MG63 (cell line): ENCODE measurements around the gene DOCK7. TPM values are rescaled to one million over a fixed set of nuclear protein-coding genes. Genes with fewer than 3 reads are reported as not detected.

ENCODE experiments used
- DNase-seq: peaks from one replicate; pipeline ENCODE4 v3.0.0-alpha.2; 2020
- H3K27me3 ChIP-seq: fragments of 250-450 bp; sonication (Bioruptor Pico); 2 replicates; pipeline ENCODE4 v1.5.1; 2020; ENCODE audit warnings: mild to moderate bottlenecking, moderate library complexity
- H3K36me3 ChIP-seq: fragments of 250-450 bp; sonication (Bioruptor Pico); 2 replicates; pipeline ENCODE4 v1.5.1; 2020; ENCODE audit warnings: mild to moderate bottlenecking, moderate library complexity
- H3K4me3 ChIP-seq: fragments of 250-450 bp; sonication (Bioruptor Pico); 2 replicates; pipeline ENCODE4 v1.5.1; 2020; ENCODE audit warnings: mild to moderate bottlenecking, moderate library complexity
- H3K9me3 ChIP-seq: fragments of 250-450 bp; sonication (Bioruptor Pico); 2 replicates; pipeline ENCODE4 v1.5.1; 2020; ENCODE audit warnings: mild to moderate bottlenecking, moderate library complexity
- total RNA-seq: library from RNA; depleted of rRNA; stranded (reverse); fragments of >200 nt; shearing (Covaris generic); gene quantifications from 2 replicates; pipeline ENCODE4 v1.2.3, GENCODE V29; 2014; ENCODE audit warnings: low replicate concordance; rRNA removed

DOCK7 gene
- total RNA-seq, 1 experiment from 2014 or later: 21.9 TPM

- Histone ChIP-seq H3K9me3 (no peaks in the 10 kb centered on the region), H3K36me3 (no peaks in the 10 kb centered on the region)
- DNase-seq: no peak
Observed at GRCh38 chr1:62426794-62427193, 261.4 kb downstream of the DOCK7 start.

GRCh38 chr1:62426237-62426636 is 261.9 kb downstream of the DOCK7 start:
- DNase-seq: no peak
- H3K27me3 ChIP-seq: no peaks in the 10 kb centered on the region
- no peaks in the 10 kb centered on the region for H3K9me3 ChIP-seq

More at GRCh38 chr1:62426794-62427193, 261.4 kb downstream of the DOCK7 start:
- no peaks in the 10 kb centered on the region for H3K27me3 ChIP-seq
- H3K4me3 ChIP-seq: no peak overlapping the region

GRCh38 chr1:62425041-62425440 is 263.1 kb downstream of the DOCK7 start:
- no peak for DNase-seq

More at GRCh38 chr1:62426237-62426636, 261.9 kb downstream of the DOCK7 start:
- H3K36me3 ChIP-seq: no peaks in the 10 kb centered on the region
- no peak overlapping the region for H3K4me3 ChIP-seq

GRCh38 chr1:62424411-62424810 is 263.8 kb downstream of the DOCK7 start:
- Histone ChIP-seq H3K27me3 (no peaks in the 10 kb centered on the region), H3K4me3 (no peak overlapping the region), H3K9me3 (no peaks in the 10 kb centered on the region), H3K36me3 (no peaks in the 10 kb centered on the region)
- peak; percentile 21 for DNase-seq

More at GRCh38 chr1:62425041-62425440, 263.1 kb downstream of the DOCK7 start:
- H3K36me3 ChIP-seq: no peaks in the 10 kb centered on the region
- no peaks in the 10 kb centered on the region for H3K9me3 ChIP-seq
- H3K27me3 ChIP-seq: no peaks in the 10 kb centered on the region
- no peak overlapping the region for H3K4me3 ChIP-seq

DNA sequence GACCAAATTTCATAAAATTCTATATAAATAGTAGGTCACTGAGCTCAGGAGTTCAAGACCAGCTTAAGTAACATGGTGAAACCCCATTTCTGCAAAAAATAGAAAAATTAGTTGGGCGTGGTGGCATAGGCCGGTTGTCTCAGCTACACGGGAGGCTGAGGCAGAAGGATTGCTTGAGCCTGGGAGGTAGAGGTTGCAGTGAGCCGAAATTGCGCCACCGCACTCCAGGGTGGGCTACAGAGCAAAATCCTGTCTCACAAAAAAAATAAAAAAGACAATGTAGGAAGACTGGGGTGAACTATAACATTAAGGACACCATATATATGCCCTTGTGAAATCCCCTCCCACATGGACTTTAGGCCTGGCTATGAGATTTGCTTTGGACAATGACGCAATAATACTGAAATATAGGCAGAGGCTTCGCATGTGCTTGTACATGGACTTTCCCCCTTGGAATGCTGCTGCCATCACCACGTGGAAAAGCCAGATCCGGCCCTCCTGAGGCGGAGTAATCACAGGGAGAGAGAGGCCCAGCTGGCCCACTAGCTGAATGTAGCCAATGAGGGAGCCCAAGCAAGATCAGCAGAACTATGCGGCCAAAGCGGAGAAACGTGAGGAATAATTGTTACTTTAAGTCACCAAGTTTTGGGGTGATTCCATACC is 264.5 kb downstream of the DOCK7 start:
- Histone ChIP-seq H3K36me3 (no peaks in the 10 kb centered on the region), H3K27me3 (no peaks in the 10 kb centered on the region), H3K4me3 (no peak overlapping the region), H3K9me3 (no peaks in the 10 kb centered on the region)
- DNase-seq: no peak

DNA sequence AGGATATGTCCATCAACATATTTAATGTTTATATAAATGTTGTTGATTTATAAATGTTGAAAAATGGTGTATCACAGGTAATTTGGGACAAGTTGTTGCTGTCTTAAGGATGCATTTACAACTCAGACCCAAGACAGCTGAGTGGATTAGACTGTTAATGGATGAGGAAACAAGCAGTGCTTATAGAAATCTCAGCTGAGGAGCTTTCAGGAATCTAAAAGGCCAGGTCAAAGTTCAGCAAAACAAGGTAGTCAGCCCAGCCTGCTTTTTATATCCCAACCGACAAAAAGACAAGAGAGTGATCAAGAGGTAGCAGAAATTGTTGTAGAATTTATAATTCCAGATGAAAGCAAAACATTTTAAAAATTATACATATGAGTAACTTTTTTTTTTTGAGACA is 268.0 kb downstream of the DOCK7 start:
- DNase-seq: no peak
- Histone ChIP-seq H3K4me3 (no peak overlapping the region), H3K9me3 (no peaks in the 10 kb centered on the region), H3K27me3 (no peaks in the 10 kb centered on the region), H3K36me3 (no peaks in the 10 kb centered on the region)

GRCh38 chr1:62417351-62417999 is 270.7 kb downstream of the DOCK7 start:
- DNase-seq: no peak
- Histone ChIP-seq H3K4me3 (no peak overlapping the region), H3K9me3 (no peaks in the 10 kb centered on the region), H3K27me3 (no peaks in the 10 kb centered on the region), H3K36me3 (no peaks in the 10 kb centered on the region)

GRCh38 chr1:62415687-62416086 is 272.5 kb downstream of the DOCK7 start:
- no peaks in the 10 kb centered on the region for H3K27me3 ChIP-seq
- H3K4me3 ChIP-seq: no peak overlapping the region
- no peak for DNase-seq
- no peaks in the 10 kb centered on the region for H3K9me3 ChIP-seq
- H3K36me3 ChIP-seq: no peaks in the 10 kb centered on the region

DNA sequence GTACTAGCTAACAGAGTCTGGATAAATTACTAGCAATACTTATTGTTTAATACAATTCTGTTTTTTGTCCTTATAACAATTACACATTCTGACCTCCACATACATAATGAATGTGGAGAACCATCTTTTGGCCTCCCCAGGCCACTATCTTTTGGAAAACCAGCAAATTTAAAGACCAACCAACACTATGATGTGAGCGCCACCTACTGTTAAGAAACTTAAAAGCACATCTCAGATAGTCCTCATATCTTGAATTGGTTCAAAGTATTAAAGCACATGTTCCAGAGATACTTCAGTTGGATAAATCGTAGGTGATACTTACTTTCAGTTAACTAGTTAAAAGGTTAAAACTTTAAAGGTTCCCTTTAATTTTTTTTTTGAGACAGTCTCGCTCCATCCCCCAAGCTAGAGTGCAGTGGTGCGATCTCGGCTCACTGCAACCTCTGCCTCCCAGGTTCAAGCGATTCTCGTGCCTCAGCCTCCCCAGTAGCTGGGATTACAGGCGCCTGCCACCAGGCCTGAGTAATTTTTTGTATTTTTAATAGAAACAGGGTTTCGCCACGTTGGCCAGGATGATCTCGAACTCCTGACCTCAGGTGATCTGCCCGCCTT is 280.7 kb downstream of the DOCK7 start:
- H3K4me3 ChIP-seq: no peak overlapping the region
- no peaks in the 10 kb centered on the region for H3K27me3 ChIP-seq
- H3K9me3 ChIP-seq: no peaks in the 10 kb centered on the region
- no peak for DNase-seq
- H3K36me3 ChIP-seq: no peaks in the 10 kb centered on the region

GRCh38 chr1:62406576-62406975 is 281.6 kb downstream of the DOCK7 start:
- no peak overlapping the region for H3K4me3 ChIP-seq
- no peaks in the 10 kb centered on the region for H3K27me3 ChIP-seq
- no peaks in the 10 kb centered on the region for H3K9me3 ChIP-seq
- no peak for DNase-seq
- H3K36me3 ChIP-seq: no peaks in the 10 kb centered on the region

DNA sequence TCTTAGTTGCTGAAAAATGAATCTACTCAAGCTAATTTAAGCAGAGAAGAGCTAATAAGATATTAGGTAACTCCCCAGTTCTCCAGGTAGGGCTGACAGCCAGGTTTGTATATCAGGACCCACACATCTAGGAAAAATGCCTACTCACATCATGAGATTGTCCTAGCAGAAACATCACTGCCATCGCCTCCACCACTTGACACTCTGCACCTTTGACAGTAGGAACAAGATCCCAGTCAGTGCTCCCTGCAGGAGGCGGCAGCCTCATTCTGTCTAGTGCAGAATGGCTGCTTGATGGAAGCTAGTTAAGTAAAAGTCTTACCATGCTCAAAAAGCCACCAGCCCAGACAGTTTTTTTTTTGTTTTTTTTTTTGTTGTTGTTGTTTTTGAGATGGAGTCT is 282.9 kb downstream of the DOCK7 start:
- no peaks in the 10 kb centered on the region for H3K9me3 ChIP-seq
- no peak for DNase-seq
- H3K4me3 ChIP-seq: no peak overlapping the region
- H3K36me3 ChIP-seq: no peaks in the 10 kb centered on the region
- H3K27me3 ChIP-seq: no peaks in the 10 kb centered on the region

Other genes with a start within 250 kb of the DOCK7 start
- not detected in 2 replicates for gene ANGPTL3, start 90.9 kb downstream of the DOCK7 start, total RNA-seq
- 2.1 and 5.1 TPM in 2 replicates for gene ATG4C, start 95.7 kb upstream of the DOCK7 start, total RNA-seq